HCT116 (cell line): ENCODE results near the gene NRGN. TPM values are rescaled to one million over a fixed set of nuclear protein-coding genes. Genes with fewer than 3 reads are reported as not detected.

Experiments
- ATAC-seq: fragments of 200-7000 bp; cut with Tn5 transposase; 2 replicates; pipeline ENCODE4 v1.9.1; 2020; ENCODE audit warnings: mild to moderate bottlenecking, moderate library complexity
- BruUV-seq: library from RNA; stranded (reverse); fragments of 400-500 nt; replicated peaks from 2 replicates; lab custom pipeline; 2021; lab: Mats Ljungman, UMichigan
- CTCF ChIA-PET: fragments of 300-600 bp; sonication (Branson Sonifier 250); formaldehyde crosslinking; loops from one replicate; lab custom pipeline; 2021; ENCODE audit warnings: antibody characterized with exemption; lab: Charles Lee
- POLR2A ChIA-PET: fragments of 300-600, 350-600 bp; sonication (Branson Sonifier 250); formaldehyde crosslinking; loops from one replicate; lab custom pipeline; 2021; ENCODE audit warnings: antibody characterized with exemption; lab: Charles Lee
- RAD21 ChIA-PET, 2 experiments: fragments of 300-600 bp; sonication (Branson Sonifier 250); formaldehyde crosslinking; loops; one replicate each; lab custom pipeline; 2023; ENCODE audit warnings: low total read pairs in 2 of 2; ENCODE audit not compliant: uncharacterized antibody in 2 of 2, unreplicated experiment in 2 of 2, low non-redundant PET in 1 of 2; lab: Charles Lee
- DNase-seq: peaks from one replicate; pipeline ENCODE4 v3.0.0-alpha.2; 2010; ENCODE audit warnings: low read depth, low spot score
- H2AFZ ChIP-seq: fragments of 200-600 bp; shearing (Covaris generic), sonication (generic); 2 replicates; pipeline ENCODE4 v1.6.1; 2017; ENCODE audit warnings: low read depth, mixed run types, mixed read lengths, antibody characterized with exemption, low read length; ENCODE audit not compliant: poor library complexity, severe bottlenecking
- H3K27ac ChIP-seq: 2 replicates; pipeline ENCODE4 v1.5.1; 2012; ENCODE audit warnings: low read depth, low read length
- H3K27me3 ChIP-seq: fragments of 200-600 bp; sonication (generic); 2 replicates; pipeline ENCODE4 v1.6.1; 2016; ENCODE audit warnings: mixed run types, low read length, mixed read lengths; ENCODE audit not compliant: insufficient read depth
- H3K36me3 ChIP-seq, 2 experiments: fragments of 200-500 bp in 1 of 2; fragments of 200-600 bp in 1 of 2; sonication (Bioruptor generic) in 1 of 2; sonication (generic) in 1 of 2; 2 replicates each; pipeline versions ENCODE4 v1.5.1 to v1.6.1; 2014 to 2016; ENCODE audit warnings: low read length in 2 of 2, inconsistent platforms in 1 of 2, mixed read lengths in 1 of 2, mixed run types in 1 of 2; ENCODE audit not compliant: insufficient read depth in 2 of 2, control insufficient read depth in 1 of 2
- H3K4me1 ChIP-seq, 2 experiments: fragments of 200-600 bp in 1 of 2; sonication (generic) in 1 of 2; 2 replicates each; pipeline versions ENCODE4 v1.5.1 to v1.6.1; 2012 to 2017; ENCODE audit warnings: low read length in 2 of 2, inconsistent platforms in 1 of 2, mild to moderate bottlenecking in 1 of 2, mixed read lengths in 1 of 2, mixed run types in 1 of 2, moderate library complexity in 1 of 2; ENCODE audit not compliant: insufficient read depth in 2 of 2, control insufficient read depth in 1 of 2
- H3K4me2 ChIP-seq: fragments of 200-600 bp; sonication (generic); 2 replicates; pipeline ENCODE4 v1.6.1; 2017; ENCODE audit warnings: mixed run types, low read length, mixed read lengths
- H3K4me3 ChIP-seq, 2 experiments: fragments of 200-600 bp in 1 of 2; sonication (generic) in 1 of 2; replicated peaks in 1 of 2; 2 replicates each; pipeline ENCODE4 v1.5.1; 2011 to 2016; ENCODE audit warnings: low read length in 2 of 2, control low read depth in 1 of 2, low read depth in 1 of 2, mild to moderate bottlenecking in 1 of 2, mixed read lengths in 1 of 2, mixed run types in 1 of 2
- H3K79me2 ChIP-seq: fragments of 200-600 bp; sonication (generic); 2 replicates; pipeline ENCODE4 v1.6.1; 2017; ENCODE audit warnings: mild to moderate bottlenecking, mixed run types, low read length, moderate library complexity, mixed read lengths; ENCODE audit not compliant: insufficient read depth
- H3K9ac ChIP-seq: fragments of 200-600 bp; sonication (generic); 2 replicates; pipeline ENCODE4 v1.6.1; 2016; ENCODE audit warnings: low read length, mixed read lengths
- H3K9me2 ChIP-seq: fragments of 200-600 bp; sonication (generic), shearing (Covaris generic); 2 replicates; pipeline ENCODE4 v1.6.1; 2017; ENCODE audit warnings: mixed run types, mild to moderate bottlenecking, moderate library complexity; ENCODE audit not compliant: insufficient read depth
- H3K9me3 ChIP-seq, 2 experiments: fragments of 200-500 bp in 1 of 2; fragments of 200-600 bp in 1 of 2; sonication (Bioruptor generic) in 1 of 2; sonication (generic) in 1 of 2; 2 replicates each; pipeline ENCODE4 v1.6.1; 2014 to 2017; ENCODE audit warnings: low read length in 2 of 2, mixed read lengths in 2 of 2, inconsistent platforms in 1 of 2, low read depth in 1 of 2, mild to moderate bottlenecking in 1 of 2, mixed run types in 1 of 2, moderate library complexity in 1 of 2; ENCODE audit not compliant: control insufficient read depth in 1 of 2, insufficient read depth in 1 of 2
- H4K20me1 ChIP-seq: fragments of 200-600 bp; sonication (generic), shearing (Covaris generic); 2 replicates; pipeline ENCODE4 v1.6.1; 2017; ENCODE audit warnings: mixed run types, mild to moderate bottlenecking, moderate library complexity; ENCODE audit not compliant: insufficient read depth
- CBX3 ChIP-seq: IDR thresholded peaks from 2 replicates; pipeline ENCODE4 v1.6.1; 2012; ENCODE audit warnings: low read depth
- ELF1 ChIP-seq: IDR thresholded peaks from 2 replicates; pipeline ENCODE4 v1.6.1; 2012; ENCODE audit warnings: low read depth, borderline replicate concordance
- SIN3A ChIP-seq: IDR thresholded peaks from 2 replicates; pipeline ENCODE4 v1.6.1; 2012; ENCODE audit warnings: low read depth
- SRF ChIP-seq: IDR thresholded peaks from 2 replicates; pipeline ENCODE4 v1.6.1; 2012; ENCODE audit warnings: low read depth
- TCF7L2 ChIP-seq: IDR thresholded peaks from 2 replicates; pipeline ENCODE4 v1.7.0; 2011; ENCODE audit warnings: borderline replicate concordance, inconsistent platforms; ENCODE audit not compliant: insufficient read depth, insufficient read length; ENCODE audit errors: extremely low read depth
- YY1 ChIP-seq: IDR thresholded peaks from 2 replicates; pipeline ENCODE4 v1.6.1; 2011; ENCODE audit warnings: low read length, low read depth, moderate library complexity, mild to moderate bottlenecking; ENCODE audit not compliant: insufficient replicate concordance; ENCODE audit errors: extremely low read depth
- intact Hi-C: fragments of 100-400 bp; cut with micrococcal nuclease; formaldehyde crosslinking; loops from 2 replicates; pipeline ENCODE4 v1.10.0; 2022
- total RNA-seq: library from RNA; stranded (reverse); gene quantifications from one replicate; pipeline ENCODE4 v1.2.1, GENCODE V29; 2021; ENCODE audit not compliant: unreplicated experiment

Gene NRGN
- total RNA-seq, 1 experiment from 2014 or later = 33.3 TPM

DNA sequence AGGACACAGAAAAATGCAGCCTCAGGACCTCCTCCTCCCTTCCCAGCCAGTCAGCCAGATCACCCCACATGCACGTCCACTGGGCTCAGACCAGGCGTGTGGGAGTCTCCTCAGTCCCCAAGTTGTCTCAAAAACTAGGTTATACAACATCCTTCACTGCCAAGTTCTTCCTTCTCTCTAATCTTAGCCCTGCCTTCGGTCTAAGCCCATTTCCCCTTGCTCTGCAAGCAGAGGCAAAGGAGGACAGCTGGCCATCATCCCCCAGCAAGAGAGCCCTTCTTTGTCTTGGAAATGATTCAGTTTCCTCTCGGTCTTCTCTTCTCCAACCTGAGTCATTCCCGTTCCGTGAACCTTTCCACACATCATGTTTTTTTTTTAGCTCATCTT lies 14.0 kb upstream of the NRGN start:
- ATAC-seq (no peak), DNase-seq (no peak)
- H3K36me3 ChIP-seq = no peaks in the 10 kb centered on the region
- ChIA-PET RAD21 (no interaction called here), CTCF (no interaction called here), POLR2A (no interaction called here)
- no TSS peak for BruUV-seq
- peaks cover 52% of the 10 kb centered on the region for H3K27me3 ChIP-seq
- no peak for TF ChIP-seq SIN3A
- no peak overlapping the region for H3K4me2 ChIP-seq
- H3K79me2 ChIP-seq = no peaks in the 10 kb centered on the region
- H3K4me1 ChIP-seq = no peaks in the 10 kb centered on the region
- no peaks in the 10 kb centered on the region for H3K9me3 ChIP-seq
- no peak overlapping the region for H2AFZ ChIP-seq
- H3K9me2 ChIP-seq = no peaks in the 10 kb centered on the region
- no peaks in the 10 kb centered on the region for H4K20me1 ChIP-seq
- no peak overlapping the region for H3K4me3 ChIP-seq
- no peak overlapping the region for H3K9ac ChIP-seq
- intact Hi-C loops = no loop called here
- no peak overlapping the region for H3K27ac ChIP-seq

DNA sequence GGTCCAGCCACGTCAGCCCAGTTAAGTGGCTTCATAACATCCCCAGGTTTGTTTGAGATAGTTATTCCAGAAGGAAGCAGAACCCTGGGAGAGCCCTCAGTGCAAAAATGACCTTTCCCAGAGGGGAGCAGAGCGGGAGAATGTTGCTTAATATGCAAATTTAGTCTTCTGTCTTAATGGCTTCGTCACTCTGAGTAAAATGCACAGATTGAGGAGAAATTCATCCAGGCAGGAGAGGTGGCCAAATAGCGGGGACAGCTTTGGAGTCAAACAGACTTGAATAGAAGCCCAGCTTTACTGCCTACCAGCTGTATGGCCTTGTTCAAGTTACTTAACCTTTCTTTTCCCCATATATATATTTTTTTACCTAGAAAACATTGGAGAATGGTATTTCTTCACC lies 12.3 kb upstream of the NRGN start:
- H4K20me1 ChIP-seq = no peaks in the 10 kb centered on the region
- no peak overlapping the region for H3K4me2 ChIP-seq
- H3K9ac ChIP-seq = no peak overlapping the region
- no peaks in the 10 kb centered on the region for H3K36me3 ChIP-seq
- H3K27ac ChIP-seq = no peak overlapping the region
- RAD21 ChIA-PET = no interaction called here
- no peaks in the 10 kb centered on the region for H3K9me3 ChIP-seq
- intact Hi-C loops = no loop called here
- BruUV-seq = no TSS peak
- H3K9me2 ChIP-seq = no peaks in the 10 kb centered on the region
- TF ChIP-seq SRF (no peak), ELF1 (no peak), CBX3 (no peak), TCF7L2 (no peak), YY1 (no peak)
- TF ChIP-seq, all 23 proteins: peak for 0
- DNase-seq = no peak
- ChIA-PET POLR2A (no interaction called here), CTCF (no interaction called here)
- Histone ChIP-seq H2AFZ (no peak overlapping the region), H3K4me3 (no peak overlapping the region), H3K79me2 (no peaks in the 10 kb centered on the region), H3K27me3 (peaks cover 35% of the 10 kb centered on the region), H3K4me1 (no peaks in the 10 kb centered on the region)
- no peak for ATAC-seq
